Gastrocnemius medialis (tissue), 4 donors: Measurements from ENCODE around the gene CYBA.

Source experiments
- CTCF ChIP-seq, 5 experiments: fragments of 450-650 bp in 3 of 5; fragments of 200-600 bp in 2 of 5; sonication (generic) in 2 of 5; IDR thresholded peaks in 4 of 5; conservative IDR thresholded peaks in 1 of 5; 1 replicate in 4 of 5; 2 replicates in 1 of 5; pipeline ENCODE4 v1.5.1; 2016 to 2019; ENCODE audit warnings: antibody characterized with exemption in 5 of 5, mild to moderate bottlenecking in 3 of 5, moderate library complexity in 3 of 5
- POLR2A ChIP-seq, 2 donors: fragments of 450-650 bp; IDR thresholded peaks; one replicate each; pipeline ENCODE4 v1.6.1; 2017; ENCODE audit warnings: antibody characterized with exemption in 2 of 2, mild to moderate bottlenecking in 2 of 2, moderate library complexity in 2 of 2

GRCh38 chr16:88613911-88614817, 36.7 kb downstream of the CYBA start:
- TF ChIP-seq CTCF (IDR thresholded peaks at IDR 0.05 in 4 of 5, conservative IDR thresholded peaks at IDR 0.05 in 1 of 5) (no peak), POLR2A (IDR thresholded peaks at IDR 0.05) (no peak)
